B cell (primary cell): ENCODE results near the gene KCNJ10. TPM values are rescaled to one million over a fixed set of nuclear protein-coding genes. Genes with fewer than 3 reads are reported as not detected.

ENCODE experiments used
- ATAC-seq: fragments of 200-7000 bp; cut with Tn5 transposase; one replicate; pipeline ENCODE4 v1.10.0; 2021; ENCODE audit warnings: low read depth, mild to moderate bottlenecking, moderate number of reproducible peaks, moderate library complexity
- CTCF ChIA-PET: fragments of 350-600 bp; sonication (Branson Sonifier 250); formaldehyde crosslinking; loops from one replicate; lab custom pipeline; 2021; ENCODE audit warnings: antibody characterized with exemption, inconsistent platforms; lab: Charles Lee
- POLR2A ChIA-PET: fragments of 350-600 bp; sonication (Branson Sonifier 250); formaldehyde crosslinking; loops from one replicate; lab custom pipeline; 2021; ENCODE audit warnings: antibody characterized with exemption; lab: Charles Lee
- DNase-seq: peaks from one replicate; pipeline ENCODE4 v3.0.0; 2013
- H2AFZ ChIP-seq: 2 replicates; pipeline ENCODE4 v1.6.1; 2012; ENCODE audit warnings: mild to moderate bottlenecking, low read depth, low read length; ENCODE audit not compliant: insufficient read depth, poor library complexity, severe bottlenecking
- H3K27ac ChIP-seq, 2 donors: 1 replicate in 1 of 2; 2 replicates in 1 of 2; pipeline ENCODE4 v1.5.1; 2012 to 2013; ENCODE audit warnings: low read length in 2 of 2, mild to moderate bottlenecking in 2 of 2, moderate library complexity in 1 of 2
- H3K27me3 ChIP-seq, 4 experiments: fragments of 200-600 bp in 1 of 4; sonication (generic) in 1 of 4; replicated peaks in 1 of 4; 1 replicate in 2 of 4; 2 replicates in 2 of 4; pipeline versions ENCODE4 v1.6.1 to v1.7.0; 2013 to 2016; ENCODE audit warnings: low read length in 3 of 4, mild to moderate bottlenecking in 2 of 4, mixed read lengths in 1 of 4, moderate library complexity in 1 of 4; ENCODE audit not compliant: insufficient read depth in 4 of 4, control insufficient read depth in 3 of 4; ENCODE audit errors: control extremely low read depth in 1 of 4
- H3K36me3 ChIP-seq, 2 experiments: replicated peaks in 1 of 2; 1 replicate in 1 of 2; 2 replicates in 1 of 2; pipeline versions ENCODE4 v1.6.1 to v1.7.1; 2013; ENCODE audit warnings: low read length in 1 of 2; ENCODE audit not compliant: insufficient read depth in 2 of 2, control insufficient read depth in 1 of 2; ENCODE audit errors: control extremely low read depth in 1 of 2, extremely low read depth in 1 of 2
- H3K4me1 ChIP-seq, 2 donors: fragments of 200-600 bp in 1 of 2; sonication (generic) in 1 of 2; 1 replicate in 1 of 2; 2 replicates in 1 of 2; pipeline versions ENCODE4 v1.5.1 to v1.6.1; 2013 to 2017; ENCODE audit warnings: low read length in 2 of 2; ENCODE audit not compliant: control insufficient read depth in 2 of 2, insufficient read depth in 2 of 2
- H3K4me2 ChIP-seq: replicated peaks from 2 replicates; pipeline ENCODE3; 2012; ENCODE audit warnings: mild to moderate bottlenecking, low read depth, low read length; ENCODE audit not compliant: poor library complexity, severe bottlenecking
- H3K4me3 ChIP-seq, 5 experiments: fragments of 200-600 bp in 1 of 5; sonication (generic) in 1 of 5; 1 replicate in 3 of 5; 2 replicates in 2 of 5; pipeline versions ENCODE4 v1.5.1 to v1.7.0; 2011 to 2016; ENCODE audit warnings: low read length in 4 of 5, mild to moderate bottlenecking in 4 of 5, low read depth in 2 of 5, control low read depth in 1 of 5, moderate library complexity in 1 of 5; ENCODE audit not compliant: insufficient read depth in 1 of 5; ENCODE audit errors: control extremely low read depth in 1 of 5, extremely low read depth in 1 of 5
- H3K79me2 ChIP-seq: fragments of 200-600 bp; sonication (generic); one replicate; pipeline ENCODE4 v1.6.0; 2016; ENCODE audit warnings: low read length; ENCODE audit not compliant: control insufficient read depth, insufficient read depth
- H3K9ac ChIP-seq: fragments of 200-600 bp; sonication (generic); 2 replicates; pipeline ENCODE4 v1.6.1; 2017; ENCODE audit warnings: mild to moderate bottlenecking, low read length, moderate library complexity
- H3K9me3 ChIP-seq, 3 donors: one replicate each; pipeline versions ENCODE4 v1.6.1 to v1.7.1; 2013; ENCODE audit warnings: low read length in 2 of 3; ENCODE audit not compliant: control insufficient read depth in 2 of 3, insufficient read depth in 1 of 3; ENCODE audit errors: control extremely low read depth in 1 of 3
- H4K20me1 ChIP-seq: 2 replicates; pipeline ENCODE4 v1.6.0; 2012; ENCODE audit warnings: mild to moderate bottlenecking, low read length; ENCODE audit not compliant: insufficient read depth, control insufficient read depth, poor library complexity, severe bottlenecking
- H3K27ac Mint-ChIP-seq: one replicate; pipeline ENCODE4 v1.8.0; 2021; ENCODE audit warnings: mixed read lengths
- H3K27me3 Mint-ChIP-seq: one replicate; pipeline ENCODE4 v1.8.0; 2021; ENCODE audit warnings: mixed read lengths
- H3K4me1 Mint-ChIP-seq: one replicate; pipeline ENCODE4 v1.8.0; 2021; ENCODE audit warnings: mixed read lengths
- H3K4me3 Mint-ChIP-seq: one replicate; pipeline ENCODE4 v1.8.0; 2021; ENCODE audit warnings: mixed read lengths
- H3K9me3 Mint-ChIP-seq: one replicate; pipeline ENCODE4 v1.8.0; 2022; ENCODE audit warnings: mixed read lengths; ENCODE audit not compliant: insufficient read depth
- EZH2 ChIP-seq: IDR thresholded peaks from 2 replicates; pipeline ENCODE4 v1.6.1; 2012; ENCODE audit warnings: borderline replicate concordance, low read depth, mild to moderate bottlenecking, moderate library complexity, low read length; ENCODE audit not compliant: insufficient read depth, poor library complexity, severe bottlenecking
- WGBS: methylation state at CpG from one replicate; pipeline ENCODE4 v1.1.5; 2013; ENCODE audit warnings: missing lambda C conversion rate; ENCODE audit not compliant: insufficient coverage; 5-methylcytosine and 5-hydroxymethylcytosine counted together
- intact Hi-C: fragments of 100-400 bp; cut with micrococcal nuclease; formaldehyde crosslinking; loops from one replicate; pipeline ENCODE4 v1.10.0; 2022
- polyA plus RNA-seq: library from polyadenylated mRNA; depleted of rRNA; stranded (reverse); fragments of >200 nt; gene quantifications from 2 replicates; pipeline ENCODE4 v1.2.3, GENCODE V29; 2012
- total RNA-seq, 2 donors: library from RNA; stranded (reverse); fragments of 120-200 nt in 1 of 2; gene quantifications; 1 replicate in 1 of 2; 2 replicates in 1 of 2; pipeline versions ENCODE4 v1.2.3 to v1.2.4, GENCODE V29; 2013 to 2022
- TF ChIP-seq, protein P1 (sequence below): fragments of 200-600 bp; IDR thresholded peaks from one replicate; pipeline ENCODE4 v1.8.0; 2022; ENCODE audit warnings: antibody characterized with exemption, mild to moderate bottlenecking

KCNJ10 gene
- total and polyA plus RNA-seq, 2 donors (not counting 1 experiment from before 2014, with no cell fraction given): not detected

DNA sequence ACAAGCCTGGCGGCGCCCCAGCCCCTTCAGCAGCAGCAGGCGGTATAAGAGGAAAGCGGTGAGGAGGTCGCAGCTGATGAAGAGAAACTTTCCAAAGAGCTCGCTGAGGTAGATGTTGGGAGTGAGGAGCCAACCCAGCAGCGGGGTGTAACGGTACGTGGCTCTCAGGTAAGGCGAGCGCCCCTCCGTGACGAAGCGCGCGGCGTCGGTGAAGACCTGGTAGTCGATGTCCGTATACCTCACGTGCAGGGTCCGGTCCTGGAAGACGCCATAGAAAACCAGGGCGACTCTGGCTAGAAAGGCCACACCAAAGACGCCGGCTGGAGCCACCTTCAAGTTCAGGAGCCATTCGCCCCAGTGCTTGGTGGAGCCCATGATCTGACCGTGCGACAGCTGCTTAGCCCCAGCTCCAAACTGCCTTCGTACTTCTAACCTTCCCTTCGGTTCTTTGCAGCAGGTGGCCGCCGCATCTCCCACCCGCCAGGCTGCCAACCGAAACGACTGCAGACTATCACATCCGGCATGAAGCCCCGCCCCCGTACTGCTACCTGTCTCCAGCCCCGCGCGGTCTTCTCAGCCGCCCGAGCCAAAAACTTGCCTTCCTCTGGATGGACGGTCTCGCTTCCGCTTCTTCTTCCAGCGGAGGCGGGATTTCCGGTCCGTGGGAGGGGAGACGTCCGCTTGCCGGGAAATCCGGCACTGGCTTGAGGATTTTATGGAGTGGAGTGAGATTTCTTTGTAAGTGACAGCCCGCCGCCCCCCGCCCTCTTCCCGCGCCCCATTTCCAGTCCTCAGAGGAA is 38.4 kb downstream of the KCNJ10 start, which contains the start of gene PIGM:
Gene PIGM (minus strand): TSS at position 626 of the 800 bp plus-strand sequence. CDS start 251 bp downstream, at position 375.
- H2AFZ ChIP-seq: peak within 1 kb of the TSS; percentile 91
- ChIA-PET CTCF (interaction anchor here (0.9 to 4.9 kb wide), 11 partner anchors 8 to 251 kb away, joined by 3 to 26 read pairs (median 5); partner anchors contain the start of gene DUSP23), POLR2A (no interaction called here)
- no peaks in the 10 kb centered on the region for H3K27me3 ChIP-seq
- H3K27ac ChIP-seq: peak within 1 kb of the TSS in 1 of 2 donors; percentile 57
- H3K36me3 ChIP-seq: no peaks in the 10 kb centered on the region
- H3K4me3 Mint-ChIP-seq: peak within 1 kb of the TSS; percentile 99
- peak within 1 kb of the TSS; percentile 88 for H3K27ac Mint-ChIP-seq
- no peaks in the 10 kb centered on the region for H3K9me3 ChIP-seq
- H3K4me2 ChIP-seq: peak within 1 kb of the TSS; percentile 85
- under 1% methylated on average over 52 of the region's 60 CpGs for WGBS
- intact Hi-C loops: loop anchor here (1.0 to 2.0 kb wide), 4 partner anchors 15 to 251 kb away; partner anchors contain the start of genes DUSP23 and IGSF8
- no peaks in the 10 kb centered on the region for H3K79me2 ChIP-seq
- H3K9ac ChIP-seq: peak within 1 kb of the TSS; percentile 71
- DNase-seq (peak; percentile 90), ATAC-seq (peak; percentile 96)
- peaks cover 19 to 20% of the 10 kb centered on the region in 2 donors for H3K4me1 ChIP-seq
- H3K27me3 Mint-ChIP-seq: no peaks in the 10 kb centered on the region
- TF ChIP-seq, protein P1, sequence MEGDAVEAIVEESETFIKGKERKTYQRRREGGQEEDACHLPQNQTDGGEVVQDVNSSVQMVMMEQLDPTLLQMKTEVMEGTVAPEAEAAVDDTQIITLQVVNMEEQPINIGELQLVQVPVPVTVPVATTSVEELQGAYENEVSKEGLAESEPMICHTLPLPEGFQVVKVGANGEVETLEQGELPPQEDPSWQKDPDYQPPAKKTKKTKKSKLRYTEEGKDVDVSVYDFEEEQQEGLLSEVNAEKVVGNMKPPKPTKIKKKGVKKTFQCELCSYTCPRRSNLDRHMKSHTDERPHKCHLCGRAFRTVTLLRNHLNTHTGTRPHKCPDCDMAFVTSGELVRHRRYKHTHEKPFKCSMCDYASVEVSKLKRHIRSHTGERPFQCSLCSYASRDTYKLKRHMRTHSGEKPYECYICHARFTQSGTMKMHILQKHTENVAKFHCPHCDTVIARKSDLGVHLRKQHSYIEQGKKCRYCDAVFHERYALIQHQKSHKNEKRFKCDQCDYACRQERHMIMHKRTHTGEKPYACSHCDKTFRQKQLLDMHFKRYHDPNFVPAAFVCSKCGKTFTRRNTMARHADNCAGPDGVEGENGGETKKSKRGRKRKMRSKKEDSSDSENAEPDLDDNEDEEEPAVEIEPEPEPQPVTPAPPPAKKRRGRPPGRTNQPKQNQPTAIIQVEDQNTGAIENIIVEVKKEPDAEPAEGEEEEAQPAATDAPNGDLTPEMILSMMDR: no peak
- no peak for TF ChIP-seq EZH2
- H3K9me3 Mint-ChIP-seq: no peaks in the 10 kb centered on the region
- peak within 1 kb of the TSS; percentile 51 to 78 (median 74) for H3K4me3 ChIP-seq
- no peaks in the 10 kb centered on the region for H4K20me1 ChIP-seq
- peaks cover 27% of the 10 kb centered on the region for H3K4me1 Mint-ChIP-seq
